IMR-90 (cell line): ENCODE data around the gene ZMYND11. TPM values are rescaled to one million over a fixed set of nuclear protein-coding genes. Genes with fewer than 3 reads are reported as not detected.

ENCODE experiments used
- ATAC-seq: fragments of 200-7000 bp; cut with Tn5 transposase; 2 replicates; pipeline ENCODE4 v1.9.1; 2020; ENCODE audit warnings: low read depth, mild to moderate bottlenecking, moderate library complexity
- BruUV-seq: library from RNA; stranded (reverse); fragments of 400-500 nt; replicated peaks from 2 replicates; lab custom pipeline; 2021; lab: Mats Ljungman, UMichigan
- CTCF ChIA-PET: fragments of 300-600 bp; formaldehyde crosslinking; extraction: SDS; loops from one replicate; lab custom pipeline; 2021; ENCODE audit warnings: antibody characterized with exemption; lab: Yijun Ruan, JAX
- POLR2A ChIA-PET: fragments of 300-600 bp; sonication (Branson Sonifier 250); formaldehyde crosslinking; loops from one replicate; lab custom pipeline; 2022; ENCODE audit warnings: antibody characterized with exemption; ENCODE audit not compliant: unreplicated experiment; lab: Charles Lee
- DNase-seq: peaks from one replicate; pipeline ENCODE4 v3.0.0; 2013
- H2AFZ ChIP-seq: replicated peaks from 2 replicates; pipeline ENCODE3; 2013; ENCODE audit warnings: low read length, mild to moderate bottlenecking; ENCODE audit not compliant: poor library complexity
- H2AK5ac ChIP-seq: 2 replicates; pipeline ENCODE4 v1.6.1; 2013; ENCODE audit warnings: low read depth, low read length, inconsistent platforms
- H2AK9ac ChIP-seq: replicated peaks from 2 replicates; pipeline ENCODE3; 2013; ENCODE audit warnings: mild to moderate bottlenecking, low read depth, low read length, moderate library complexity; ENCODE audit not compliant: poor library complexity
- H2BK120ac ChIP-seq: 2 replicates; pipeline ENCODE4 v1.6.1; 2013; ENCODE audit warnings: low read depth, low read length, inconsistent platforms
- H2BK15ac ChIP-seq: 3 replicates; pipeline ENCODE4 v1.6.1; 2013; ENCODE audit warnings: low read depth, low read length, inconsistent platforms
- H2BK20ac ChIP-seq: 2 replicates; pipeline ENCODE4 v1.6.1; 2013; ENCODE audit warnings: low read depth, mild to moderate bottlenecking, inconsistent platforms, low read length, moderate library complexity
- H2BK5ac ChIP-seq: 2 replicates; pipeline ENCODE4 v1.6.1; 2013; ENCODE audit warnings: mild to moderate bottlenecking, low read depth, low read length, inconsistent platforms; ENCODE audit not compliant: poor library complexity, severe bottlenecking
- H3K14ac ChIP-seq: replicated peaks from 2 replicates; pipeline ENCODE4 v1.6.1; 2013; ENCODE audit warnings: low read depth, low read length, inconsistent platforms
- H3K18ac ChIP-seq: 2 replicates; pipeline ENCODE4 v1.6.1; 2013; ENCODE audit warnings: low read depth, low read length, control low read depth
- H3K23ac ChIP-seq: 2 replicates; pipeline ENCODE4 v1.6.1; 2013; ENCODE audit warnings: low read depth, low read length, inconsistent platforms
- H3K27ac ChIP-seq: 2 replicates; pipeline ENCODE4 v1.5.1; 2013; ENCODE audit warnings: mild to moderate bottlenecking, control low read depth, low read length; ENCODE audit not compliant: insufficient read depth
- H3K27me3 ChIP-seq: 2 replicates; pipeline ENCODE4 v1.6.1; 2013; ENCODE audit warnings: low read length; ENCODE audit not compliant: control insufficient read depth, insufficient read depth
- H3K36me3 ChIP-seq: 2 replicates; pipeline ENCODE4 v1.6.1; 2013; ENCODE audit warnings: low read length, mixed read lengths; ENCODE audit not compliant: control insufficient read depth, insufficient read depth
- H3K4ac ChIP-seq: 2 replicates; pipeline ENCODE4 v1.6.1; 2013; ENCODE audit warnings: low read depth, low read length, inconsistent platforms
- H3K4me1 ChIP-seq: 2 replicates; pipeline ENCODE4 v1.6.1; 2013; ENCODE audit warnings: low read length, mixed read lengths; ENCODE audit not compliant: control insufficient read depth, insufficient read depth
- H3K4me2 ChIP-seq: 2 replicates; pipeline ENCODE4 v1.6.1; 2013; ENCODE audit warnings: low read depth, mild to moderate bottlenecking, control low read depth, low read length, moderate library complexity
- H3K4me3 ChIP-seq: 2 replicates; pipeline ENCODE4 v1.5.1; 2013; ENCODE audit warnings: low read depth, mild to moderate bottlenecking, control low read depth, low read length, moderate library complexity; ENCODE audit not compliant: insufficient read depth
- H3K56ac ChIP-seq: 2 replicates; pipeline ENCODE4 v1.6.1; 2013; ENCODE audit warnings: low read length, inconsistent platforms; ENCODE audit not compliant: insufficient read depth; ENCODE audit errors: extremely low read depth
- H3K79me1 ChIP-seq, 2 experiments: 2 replicates each; pipeline ENCODE4 v1.6.1; 2013; ENCODE audit warnings: low read length in 2 of 2, inconsistent platforms in 1 of 2, low read depth in 1 of 2
- H3K9ac ChIP-seq: 2 replicates; pipeline ENCODE4 v1.6.1; 2013; ENCODE audit warnings: low read depth, low read length, control low read depth
- H3K9me1 ChIP-seq: 2 replicates; pipeline ENCODE4 v1.6.1; 2013; ENCODE audit warnings: low read length, inconsistent platforms; ENCODE audit not compliant: insufficient read depth
- H3K9me3 ChIP-seq: 2 replicates; pipeline ENCODE4 v1.6.1; 2013; ENCODE audit warnings: low read length; ENCODE audit not compliant: control insufficient read depth, insufficient read depth
- H4K20me1 ChIP-seq: 2 replicates; pipeline ENCODE4 v1.6.1; 2013; ENCODE audit warnings: low read length, inconsistent platforms; ENCODE audit not compliant: insufficient read depth
- H4K5ac ChIP-seq: 2 replicates; pipeline ENCODE4 v1.6.1; 2013; ENCODE audit warnings: mild to moderate bottlenecking, low read depth, low read length, control low read depth
- H4K8ac ChIP-seq, 2 experiments: 2 replicates each; pipeline ENCODE4 v1.6.1; 2013; ENCODE audit warnings: low read depth in 2 of 2, low read length in 2 of 2, control low read depth in 1 of 2, inconsistent platforms in 1 of 2
- H4K91ac ChIP-seq: 2 replicates; pipeline ENCODE4 v1.6.1; 2013; ENCODE audit warnings: low read depth, low read length, inconsistent platforms; ENCODE audit not compliant: insufficient read depth
- BHLHE40 ChIP-seq: fragments of 150-350 bp; IDR thresholded peaks from 2 replicates; pipeline ENCODE4 v1.6.1; 2016; ENCODE audit warnings: mild to moderate bottlenecking, low read depth, low read length
- CEBPB ChIP-seq: IDR thresholded peaks from 2 replicates; pipeline ENCODE4 v1.6.1; 2012; ENCODE audit warnings: low read depth, low read length, improper control_type of control experiment
- CHD1 ChIP-seq: IDR thresholded peaks from 2 replicates; pipeline ENCODE4 v1.6.1; 2012; ENCODE audit warnings: low read depth, low read length, improper control_type of control experiment
- FOS ChIP-seq: fragments of 150-350 bp; IDR thresholded peaks from 2 replicates; pipeline ENCODE4 v1.6.1; 2016; ENCODE audit warnings: low read depth, low read length
- MAFK ChIP-seq: IDR thresholded peaks from 2 replicates; pipeline ENCODE4 v1.6.1; 2012; ENCODE audit warnings: low read depth, low read length, improper control_type of control experiment
- MAZ ChIP-seq: IDR thresholded peaks from 2 replicates; pipeline ENCODE4 v1.6.1; 2012; ENCODE audit warnings: low read depth, mild to moderate bottlenecking, low read length, improper control_type of control experiment, moderate library complexity, borderline replicate concordance
- MXI1 ChIP-seq: IDR thresholded peaks from 2 replicates; pipeline ENCODE4 v1.6.1; 2012; ENCODE audit warnings: low read depth, mild to moderate bottlenecking, low read length, moderate library complexity, borderline replicate concordance
- NFE2L2 ChIP-seq: fragments of 150-350 bp; IDR thresholded peaks from 2 replicates; pipeline ENCODE4 v1.6.1; 2016; ENCODE audit warnings: low read depth, mild to moderate bottlenecking, low read length
- POLR2A ChIP-seq: IDR thresholded peaks from 2 replicates; pipeline ENCODE4 v1.6.1; 2012; ENCODE audit warnings: mild to moderate bottlenecking, low read depth, low read length
- RAD21 ChIP-seq: IDR thresholded peaks from 2 replicates; pipeline ENCODE4 v1.6.1; 2012; ENCODE audit warnings: low read length, improper control_type of control experiment
- RCOR1 ChIP-seq: IDR thresholded peaks from 2 replicates; pipeline ENCODE4 v1.6.1; 2012; ENCODE audit warnings: mild to moderate bottlenecking, low read length, improper control_type of control experiment; ENCODE audit not compliant: insufficient replicate concordance
- RFX5 ChIP-seq: IDR thresholded peaks from 2 replicates; pipeline ENCODE4 v1.8.0; 2012; ENCODE audit warnings: low read depth, mild to moderate bottlenecking, low read length, moderate library complexity
- SMC3 ChIP-seq: fragments of 150-350 bp; IDR thresholded peaks from 2 replicates; pipeline ENCODE4 v1.6.1; 2016; ENCODE audit warnings: low read depth, mild to moderate bottlenecking, antibody characterized with exemption, low read length, moderate library complexity
- WGBS, 2 experiments: methylation state at CpG; one replicate each; pipeline versions ENCODE4 v1.1.5 to v1.1.7; 2013; ENCODE audit warnings: missing lambda C conversion rate in 2 of 2; ENCODE audit not compliant: insufficient read length in 1 of 2; ENCODE audit errors: extremely low coverage in 2 of 2; 5-methylcytosine and 5-hydroxymethylcytosine counted together
- dilution Hi-C: fragments of 300-500 bp; cut with HindIII; formaldehyde crosslinking; loops from one replicate; pipeline ENCODE4 v1.14.3; 2018; ENCODE audit warnings: low sequenced_read_pairs; ENCODE audit not compliant: unreplicated experiment
- in situ Hi-C: fragments of 300-500 bp; cut with MboI; formaldehyde crosslinking; loops from 3 replicates; pipeline ENCODE4 v1.14.3; 2019; ENCODE audit warnings: low sequenced_read_pairs, inconsistent platforms, mixed read lengths
- intact Hi-C: fragments of 100-400 bp; cut with micrococcal nuclease; formaldehyde crosslinking; loops from 2 replicates; pipeline ENCODE4 v1.10.0; 2022
- polyA plus RNA-seq, 3 experiments: library from polyadenylated mRNA; depleted of rRNA; stranded (reverse); fragments of >200 nt; gene quantifications; 2 replicates each; pipeline ENCODE4 v1.2.3, GENCODE V29; 2012; ENCODE audit warnings: low replicate concordance in 1 of 3
- total RNA-seq: library from RNA; depleted of rRNA; stranded (reverse); fragments of >200 nt; gene quantifications from 2 replicates; pipeline ENCODE4 v1.2.3, GENCODE V29; 2012
- TF ChIP-seq, protein P1 (sequence below): fragments of 150-350 bp; IDR thresholded peaks from 2 replicates; pipeline ENCODE4 v1.6.1; 2016; ENCODE audit warnings: low read depth, mild to moderate bottlenecking, low read length, moderate library complexity, borderline replicate concordance
- TF ChIP-seq, protein P2 (sequence below): conservative IDR thresholded peaks from 2 replicates; pipeline ENCODE4 v1.5.1; 2012; ENCODE audit warnings: mild to moderate bottlenecking, low read depth, low read length, improper control_type of control experiment
- TF ChIP-seq, protein P3 (sequence below): fragments of 150-350 bp; IDR thresholded peaks from 2 replicates; pipeline ENCODE4 v1.6.1; 2017; ENCODE audit warnings: mild to moderate bottlenecking, antibody characterized with exemption, low read length, low read depth

ZMYND11 gene
- total and polyA plus RNA-seq, 2 of the 4 experiments (the other 2 are of a cell fraction) = 39.5 to 72.2 TPM

DNA sequence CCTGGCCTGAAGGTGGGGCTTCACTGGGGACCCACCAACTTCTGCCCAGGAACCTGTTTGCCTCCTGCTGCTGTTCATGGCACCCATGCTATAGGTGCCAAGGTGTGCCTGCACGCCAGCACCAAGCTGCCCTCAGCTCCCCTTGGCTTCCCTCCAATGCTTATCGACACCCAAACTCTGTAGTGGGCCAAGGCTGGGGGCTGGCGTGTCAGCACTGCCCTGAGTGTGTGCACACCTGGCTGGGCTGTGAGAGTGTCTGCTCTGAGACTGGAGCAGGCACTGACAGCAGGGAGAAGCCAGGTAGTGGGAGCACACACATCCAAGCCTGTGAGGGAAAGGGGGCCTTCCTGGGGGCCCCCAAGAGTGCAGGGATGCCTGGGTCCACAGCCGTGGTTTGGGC, 43.1 kb upstream of the ZMYND11 start:
- H2BK20ac ChIP-seq = no peak overlapping the region
- no peak overlapping the region for H3K4me2 ChIP-seq
- no peaks in the 10 kb centered on the region for H3K27me3 ChIP-seq
- H3K4me3 ChIP-seq = no peak overlapping the region
- H4K8ac ChIP-seq = no peak overlapping the region
- no peak overlapping the region for H3K27ac ChIP-seq
- no peak for ATAC-seq
- H2AK9ac ChIP-seq = no peak overlapping the region
- in situ Hi-C loops (no loop called here), dilution Hi-C loops (no loop called here), intact Hi-C loops (no loop called here)
- no peak overlapping the region for H2AFZ ChIP-seq
- H3K4ac ChIP-seq = no peak overlapping the region
- no peaks in the 10 kb centered on the region for H4K20me1 ChIP-seq
- TF ChIP-seq RAD21 = no peak
- TF ChIP-seq SMC3 = no peak
- no peak for TF ChIP-seq MAZ
- no peak for TF ChIP-seq CEBPB
- no peak for TF ChIP-seq MXI1
- TF ChIP-seq, protein P1, sequence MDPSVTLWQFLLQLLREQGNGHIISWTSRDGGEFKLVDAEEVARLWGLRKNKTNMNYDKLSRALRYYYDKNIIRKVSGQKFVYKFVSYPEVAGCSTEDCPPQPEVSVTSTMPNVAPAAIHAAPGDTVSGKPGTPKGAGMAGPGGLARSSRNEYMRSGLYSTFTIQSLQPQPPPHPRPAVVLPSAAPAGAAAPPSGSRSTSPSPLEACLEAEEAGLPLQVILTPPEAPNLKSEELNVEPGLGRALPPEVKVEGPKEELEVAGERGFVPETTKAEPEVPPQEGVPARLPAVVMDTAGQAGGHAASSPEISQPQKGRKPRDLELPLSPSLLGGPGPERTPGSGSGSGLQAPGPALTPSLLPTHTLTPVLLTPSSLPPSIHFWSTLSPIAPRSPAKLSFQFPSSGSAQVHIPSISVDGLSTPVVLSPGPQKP = no peak
- no peak for TF ChIP-seq POLR2A
- no peak for TF ChIP-seq MAFK
- TF ChIP-seq, protein P2, sequence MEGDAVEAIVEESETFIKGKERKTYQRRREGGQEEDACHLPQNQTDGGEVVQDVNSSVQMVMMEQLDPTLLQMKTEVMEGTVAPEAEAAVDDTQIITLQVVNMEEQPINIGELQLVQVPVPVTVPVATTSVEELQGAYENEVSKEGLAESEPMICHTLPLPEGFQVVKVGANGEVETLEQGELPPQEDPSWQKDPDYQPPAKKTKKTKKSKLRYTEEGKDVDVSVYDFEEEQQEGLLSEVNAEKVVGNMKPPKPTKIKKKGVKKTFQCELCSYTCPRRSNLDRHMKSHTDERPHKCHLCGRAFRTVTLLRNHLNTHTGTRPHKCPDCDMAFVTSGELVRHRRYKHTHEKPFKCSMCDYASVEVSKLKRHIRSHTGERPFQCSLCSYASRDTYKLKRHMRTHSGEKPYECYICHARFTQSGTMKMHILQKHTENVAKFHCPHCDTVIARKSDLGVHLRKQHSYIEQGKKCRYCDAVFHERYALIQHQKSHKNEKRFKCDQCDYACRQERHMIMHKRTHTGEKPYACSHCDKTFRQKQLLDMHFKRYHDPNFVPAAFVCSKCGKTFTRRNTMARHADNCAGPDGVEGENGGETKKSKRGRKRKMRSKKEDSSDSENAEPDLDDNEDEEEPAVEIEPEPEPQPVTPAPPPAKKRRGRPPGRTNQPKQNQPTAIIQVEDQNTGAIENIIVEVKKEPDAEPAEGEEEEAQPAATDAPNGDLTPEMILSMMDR = no peak
- no peak for TF ChIP-seq CHD1
- no peak for TF ChIP-seq RCOR1
- TF ChIP-seq, protein P3, sequence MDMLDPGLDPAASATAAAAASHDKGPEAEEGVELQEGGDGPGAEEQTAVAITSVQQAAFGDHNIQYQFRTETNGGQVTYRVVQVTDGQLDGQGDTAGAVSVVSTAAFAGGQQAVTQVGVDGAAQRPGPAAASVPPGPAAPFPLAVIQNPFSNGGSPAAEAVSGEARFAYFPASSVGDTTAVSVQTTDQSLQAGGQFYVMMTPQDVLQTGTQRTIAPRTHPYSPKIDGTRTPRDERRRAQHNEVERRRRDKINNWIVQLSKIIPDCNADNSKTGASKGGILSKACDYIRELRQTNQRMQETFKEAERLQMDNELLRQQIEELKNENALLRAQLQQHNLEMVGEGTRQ = no peak
- no peak for TF ChIP-seq BHLHE40
- TF ChIP-seq NFE2L2 = no peak
- no peak for TF ChIP-seq RFX5
- TF ChIP-seq FOS = no peak
- H2AK5ac ChIP-seq = no peak overlapping the region
- no peak overlapping the region for H3K23ac ChIP-seq
- no peak for DNase-seq
- WGBS, 2 experiments = no CpG with 5 or more reads among the region's 4 CpGs
- H3K4me1 ChIP-seq = no peaks in the 10 kb centered on the region
- H2BK120ac ChIP-seq = no peak overlapping the region
- H3K56ac ChIP-seq = no peak overlapping the region
- no peak overlapping the region for H3K18ac ChIP-seq
- ChIA-PET POLR2A (no interaction called here), CTCF (no interaction called here)
- H3K79me1 ChIP-seq = no peaks in the 10 kb centered on the region
- H3K9me3 ChIP-seq = 0 out of 2 replicates have a peak, but pooled peaks cover 2% of the 10 kb centered on the region
- H2BK5ac ChIP-seq = no peak overlapping the region
- H3K14ac ChIP-seq = no peak overlapping the region
- H4K91ac ChIP-seq = no peak overlapping the region
- H3K9ac ChIP-seq = no peak overlapping the region
- H2BK15ac ChIP-seq = no peak overlapping the region
- H4K5ac ChIP-seq = no peak overlapping the region
- H3K9me1 ChIP-seq = no peaks in the 10 kb centered on the region
- H3K36me3 ChIP-seq = no peaks in the 10 kb centered on the region
- no TSS peak for BruUV-seq
